MM.1S (cell line): ENCODE data around the gene ADGRL1.
"Not testable (repeated sequence)": the region's sequence is repeated elsewhere in the genome, so short reads cannot be mapped to it uniquely, and the experiment has no call there.

Experiments used
- EZH2phosphoT487 ChIP-seq: fragments of 300-600 bp; sonication (generic); IDR thresholded peaks from 2 replicates; pipeline ENCODE4 v1.6.1; 2018; ENCODE audit warnings: antibody characterized with exemption, low read length
- TF ChIP-seq, protein P1 (sequence below): fragments of 300-600 bp; sonication (generic); IDR thresholded peaks from 2 replicates; pipeline ENCODE4 v1.5.1; 2016; ENCODE audit warnings: antibody characterized with exemption, low read length, mixed read lengths

DNA sequence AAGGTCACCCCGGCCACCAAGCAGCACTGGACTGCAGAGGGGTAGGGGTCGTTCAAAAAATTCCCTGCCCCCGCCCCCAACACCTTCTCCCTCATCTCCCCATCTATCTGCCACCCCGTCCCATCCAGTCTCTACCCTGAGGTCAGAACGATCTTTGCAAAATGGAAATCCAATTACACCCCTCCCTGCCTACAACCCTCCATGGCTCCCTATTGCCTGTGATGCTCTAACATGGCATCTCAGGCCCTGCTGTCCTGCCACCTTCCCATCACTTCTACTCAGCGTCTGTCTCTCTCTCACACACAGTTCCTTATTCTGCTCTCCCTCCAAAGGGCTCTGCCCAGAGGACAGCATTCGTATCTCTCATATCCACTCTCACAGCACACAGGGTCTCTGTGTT is 8.7 kb downstream of the ADGRL1 start:
- TF ChIP-seq, protein P1, sequence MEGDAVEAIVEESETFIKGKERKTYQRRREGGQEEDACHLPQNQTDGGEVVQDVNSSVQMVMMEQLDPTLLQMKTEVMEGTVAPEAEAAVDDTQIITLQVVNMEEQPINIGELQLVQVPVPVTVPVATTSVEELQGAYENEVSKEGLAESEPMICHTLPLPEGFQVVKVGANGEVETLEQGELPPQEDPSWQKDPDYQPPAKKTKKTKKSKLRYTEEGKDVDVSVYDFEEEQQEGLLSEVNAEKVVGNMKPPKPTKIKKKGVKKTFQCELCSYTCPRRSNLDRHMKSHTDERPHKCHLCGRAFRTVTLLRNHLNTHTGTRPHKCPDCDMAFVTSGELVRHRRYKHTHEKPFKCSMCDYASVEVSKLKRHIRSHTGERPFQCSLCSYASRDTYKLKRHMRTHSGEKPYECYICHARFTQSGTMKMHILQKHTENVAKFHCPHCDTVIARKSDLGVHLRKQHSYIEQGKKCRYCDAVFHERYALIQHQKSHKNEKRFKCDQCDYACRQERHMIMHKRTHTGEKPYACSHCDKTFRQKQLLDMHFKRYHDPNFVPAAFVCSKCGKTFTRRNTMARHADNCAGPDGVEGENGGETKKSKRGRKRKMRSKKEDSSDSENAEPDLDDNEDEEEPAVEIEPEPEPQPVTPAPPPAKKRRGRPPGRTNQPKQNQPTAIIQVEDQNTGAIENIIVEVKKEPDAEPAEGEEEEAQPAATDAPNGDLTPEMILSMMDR: not testable (repeated sequence)
- not testable (repeated sequence) for TF ChIP-seq EZH2phosphoT487
